Measurements from ENCODE around the gene RRBP1. TPM values are rescaled to one million over a fixed set of nuclear protein-coding genes. Genes with fewer than 3 reads are reported as not detected.

Gene RRBP1
- total and polyA plus RNA-seq, 2 of the 4 experiments (the other 2 are of a cell fraction), result 90.2 to 136 TPM

DNA sequence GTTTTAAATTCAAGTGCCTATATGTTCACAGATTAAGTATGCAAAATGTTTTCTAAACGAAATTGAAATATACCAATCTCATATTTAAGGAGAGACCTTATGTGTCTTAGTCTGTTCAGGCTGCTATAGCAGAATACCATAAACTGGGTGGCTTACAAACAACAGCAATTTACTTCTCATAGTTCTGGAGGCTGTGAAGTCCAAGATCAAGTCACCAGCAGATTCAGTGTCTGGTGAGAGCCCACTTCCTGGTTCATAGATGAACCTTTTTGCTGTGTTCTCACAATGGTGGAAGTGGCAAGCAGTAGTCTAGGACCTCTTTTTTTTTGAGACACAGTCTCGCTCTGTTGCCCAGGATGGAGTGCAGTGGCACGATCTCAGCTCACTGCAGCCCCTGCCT is 115.7 kb downstream of the RRBP1 start:
- H3K9me1 ChIP-seq (ENCODE audit: insufficient read depth, low read length), result peaks cover 5% of the 10 kb centered on the region; the same call in 1 of the 2 replicates
- H4K91ac ChIP-seq (ENCODE audit: insufficient read depth, low read depth, low read length), result no peak overlapping the region
- peaks cover 9% of the 10 kb centered on the region for H3K4me1 ChIP-seq (ENCODE audit: control insufficient read depth, insufficient read depth, low read length)
- no peak overlapping the region for H2AK9ac ChIP-seq (replicated peaks; ENCODE audit: low read depth, low read length, poor library complexity)
- H2AFZ ChIP-seq (replicated peaks; ENCODE audit: low read length, poor library complexity), result no peak overlapping the region
- DNase-seq (no peak), ATAC-seq (ENCODE audit: low read depth) (no peak)
- H3K27me3 ChIP-seq (ENCODE audit: control insufficient read depth, insufficient read depth, low read length), result no peaks in the 10 kb centered on the region
- no peaks in the 10 kb centered on the region for H3K36me3 ChIP-seq (ENCODE audit: control insufficient read depth, insufficient read depth, low read length)
- no peak overlapping the region for H2BK15ac ChIP-seq (ENCODE audit: low read depth, low read length)
- H3K27ac ChIP-seq (ENCODE audit: insufficient read depth, low read length), result no peak overlapping the region
- BruUV-seq (replicated peaks), result no TSS peak
- H4K5ac ChIP-seq (ENCODE audit: low read depth, low read length), result no peak overlapping the region
- no peak overlapping the region for H3K4me2 ChIP-seq (ENCODE audit: low read depth, low read length)
- H3K9me3 ChIP-seq (ENCODE audit: control insufficient read depth, insufficient read depth, low read length), result no peaks in the 10 kb centered on the region
- H3K79me1 ChIP-seq (ENCODE audit: low read depth in 1 of 2, low read length in 2 of 2), result peaks cover 8 to 17% of the 10 kb centered on the region in 2 experiments; a peak in 3 of 4 replicates
- H4K20me1 ChIP-seq (ENCODE audit: insufficient read depth, low read length), result peaks cover 10% of the 10 kb centered on the region
- no peak overlapping the region for H3K14ac ChIP-seq (replicated peaks; ENCODE audit: low read depth, low read length)
- CTCF ChIA-PET, result interaction anchor here (0.7 kb wide), 1 partner anchor 62 kb away, joined by 4 read pairs; no protein-coding TSS in a partner anchor
- intact Hi-C loops (cut with micrococcal nuclease), result no loop called here
- H2BK120ac ChIP-seq (ENCODE audit: low read depth, low read length), result no peak overlapping the region
- H3K4ac ChIP-seq (ENCODE audit: low read depth, low read length), result peak overlapping the region; percentile 28
- H2AK5ac ChIP-seq (ENCODE audit: low read depth, low read length), result peak overlapping the region; percentile 60
- H2BK20ac ChIP-seq (ENCODE audit: low read depth, low read length), result 0 out of 2 replicates have a peak overlapping the region, but pooled peaks have one; percentile 20
- no peak overlapping the region for H3K18ac ChIP-seq (ENCODE audit: low read depth, low read length)
- H4K8ac ChIP-seq (ENCODE audit: low read depth in 2 of 2, low read length in 2 of 2), result no peak overlapping the region
- no CpG with 5 or more reads among the region's 3 CpGs for WGBS, 2 experiments (ENCODE audit: extremely low coverage in 2 of 2, insufficient read length in 1 of 2)
- no peak overlapping the region for H3K4me3 ChIP-seq (ENCODE audit: insufficient read depth, low read depth, low read length)
- no peak overlapping the region for H3K23ac ChIP-seq (ENCODE audit: low read depth, low read length)
- H3K9ac ChIP-seq (ENCODE audit: low read depth, low read length), result no peak overlapping the region
- POLR2A ChIA-PET (ENCODE audit: unreplicated experiment), result no interaction called here
- no peak overlapping the region for H2BK5ac ChIP-seq (ENCODE audit: low read depth, low read length, poor library complexity, severe bottlenecking)
- H3K56ac ChIP-seq (ENCODE audit: extremely low read depth, insufficient read depth, low read length), result no peak overlapping the region
- no peak for TF ChIP-seq CEBPB (IDR thresholded peaks at IDR 0.05; ENCODE audit: low read depth, low read length)
- TF ChIP-seq, protein P1, sequence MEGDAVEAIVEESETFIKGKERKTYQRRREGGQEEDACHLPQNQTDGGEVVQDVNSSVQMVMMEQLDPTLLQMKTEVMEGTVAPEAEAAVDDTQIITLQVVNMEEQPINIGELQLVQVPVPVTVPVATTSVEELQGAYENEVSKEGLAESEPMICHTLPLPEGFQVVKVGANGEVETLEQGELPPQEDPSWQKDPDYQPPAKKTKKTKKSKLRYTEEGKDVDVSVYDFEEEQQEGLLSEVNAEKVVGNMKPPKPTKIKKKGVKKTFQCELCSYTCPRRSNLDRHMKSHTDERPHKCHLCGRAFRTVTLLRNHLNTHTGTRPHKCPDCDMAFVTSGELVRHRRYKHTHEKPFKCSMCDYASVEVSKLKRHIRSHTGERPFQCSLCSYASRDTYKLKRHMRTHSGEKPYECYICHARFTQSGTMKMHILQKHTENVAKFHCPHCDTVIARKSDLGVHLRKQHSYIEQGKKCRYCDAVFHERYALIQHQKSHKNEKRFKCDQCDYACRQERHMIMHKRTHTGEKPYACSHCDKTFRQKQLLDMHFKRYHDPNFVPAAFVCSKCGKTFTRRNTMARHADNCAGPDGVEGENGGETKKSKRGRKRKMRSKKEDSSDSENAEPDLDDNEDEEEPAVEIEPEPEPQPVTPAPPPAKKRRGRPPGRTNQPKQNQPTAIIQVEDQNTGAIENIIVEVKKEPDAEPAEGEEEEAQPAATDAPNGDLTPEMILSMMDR (conservative IDR thresholded peaks at IDR 0.05; ENCODE audit: low read depth, low read length), result no peak
- no peak for TF ChIP-seq SMC3 (IDR thresholded peaks at IDR 0.05; ENCODE audit: low read depth, low read length)
- TF ChIP-seq MXI1 (IDR thresholded peaks at IDR 0.05; ENCODE audit: borderline replicate concordance, low read depth, low read length), result no peak
- TF ChIP-seq MAZ (IDR thresholded peaks at IDR 0.05; ENCODE audit: borderline replicate concordance, low read depth, low read length), result no peak
- no peak for TF ChIP-seq RAD21 (IDR thresholded peaks at IDR 0.05; ENCODE audit: low read length)
- TF ChIP-seq BHLHE40 (IDR thresholded peaks at IDR 0.05; ENCODE audit: low read depth, low read length), result no peak
- no peak for TF ChIP-seq NFE2L2 (IDR thresholded peaks at IDR 0.05; ENCODE audit: low read depth, low read length)
- TF ChIP-seq CHD1 (IDR thresholded peaks at IDR 0.05; ENCODE audit: low read depth, low read length), result no peak
- no peak for TF ChIP-seq RCOR1 (IDR thresholded peaks at IDR 0.05; ENCODE audit: insufficient replicate concordance, low read length)
- no peak for TF ChIP-seq FOS (IDR thresholded peaks at IDR 0.05; ENCODE audit: low read depth, low read length)
- TF ChIP-seq MAFK (IDR thresholded peaks at IDR 0.05; ENCODE audit: low read depth, low read length), result no peak
- TF ChIP-seq, protein P2, sequence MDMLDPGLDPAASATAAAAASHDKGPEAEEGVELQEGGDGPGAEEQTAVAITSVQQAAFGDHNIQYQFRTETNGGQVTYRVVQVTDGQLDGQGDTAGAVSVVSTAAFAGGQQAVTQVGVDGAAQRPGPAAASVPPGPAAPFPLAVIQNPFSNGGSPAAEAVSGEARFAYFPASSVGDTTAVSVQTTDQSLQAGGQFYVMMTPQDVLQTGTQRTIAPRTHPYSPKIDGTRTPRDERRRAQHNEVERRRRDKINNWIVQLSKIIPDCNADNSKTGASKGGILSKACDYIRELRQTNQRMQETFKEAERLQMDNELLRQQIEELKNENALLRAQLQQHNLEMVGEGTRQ (IDR thresholded peaks at IDR 0.05; ENCODE audit: low read depth, low read length), result no peak
- TF ChIP-seq POLR2A (IDR thresholded peaks at IDR 0.05; ENCODE audit: low read depth, low read length), result no peak
- TF ChIP-seq, protein P3, sequence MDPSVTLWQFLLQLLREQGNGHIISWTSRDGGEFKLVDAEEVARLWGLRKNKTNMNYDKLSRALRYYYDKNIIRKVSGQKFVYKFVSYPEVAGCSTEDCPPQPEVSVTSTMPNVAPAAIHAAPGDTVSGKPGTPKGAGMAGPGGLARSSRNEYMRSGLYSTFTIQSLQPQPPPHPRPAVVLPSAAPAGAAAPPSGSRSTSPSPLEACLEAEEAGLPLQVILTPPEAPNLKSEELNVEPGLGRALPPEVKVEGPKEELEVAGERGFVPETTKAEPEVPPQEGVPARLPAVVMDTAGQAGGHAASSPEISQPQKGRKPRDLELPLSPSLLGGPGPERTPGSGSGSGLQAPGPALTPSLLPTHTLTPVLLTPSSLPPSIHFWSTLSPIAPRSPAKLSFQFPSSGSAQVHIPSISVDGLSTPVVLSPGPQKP (IDR thresholded peaks at IDR 0.05; ENCODE audit: borderline replicate concordance, low read depth, low read length), result no peak
- TF ChIP-seq RFX5 (IDR thresholded peaks at IDR 0.05; ENCODE audit: low read depth, low read length), result no peak
- dilution Hi-C loops (cut with HindIII; ENCODE audit: low sequenced_read_pairs, unreplicated experiment), result no loop called here
- in situ Hi-C loops (cut with MboI; ENCODE audit: low sequenced_read_pairs), result no loop called here
